Measurements from ENCODE around the gene NRIP1. TPM values are rescaled to one million over a fixed set of nuclear protein-coding genes. Genes with fewer than 3 reads are reported as not detected.

Gene NRIP1
- polyA plus RNA-seq, 3 donors: 4.3 to 28.2 (median 23.5) TPM

DNA sequence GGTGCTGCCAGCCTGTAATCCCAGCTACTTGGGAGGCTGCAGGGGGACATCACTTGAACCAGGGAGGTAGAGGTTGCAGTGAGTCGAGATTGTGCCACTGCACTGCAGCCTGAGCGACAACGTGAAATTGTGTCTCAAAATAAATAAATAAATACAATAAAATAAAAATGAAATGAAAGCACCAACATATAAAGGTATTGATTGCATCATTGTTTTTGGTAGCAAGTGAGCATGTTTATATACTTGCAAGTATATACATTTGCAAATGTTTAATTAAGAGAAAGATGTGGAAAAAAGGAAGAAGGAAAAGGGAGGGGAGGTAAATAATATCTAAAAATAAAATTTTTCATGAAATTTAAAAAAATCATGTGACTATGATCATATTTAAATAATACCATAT is 32.8 kb upstream of the NRIP1 start:
- H3K36me3 ChIP-seq (replicated peaks in 1 of 2; ENCODE audit: control insufficient read depth in 1 of 2, insufficient read depth in 2 of 2, low read length in 2 of 2): no peaks in the 10 kb centered on the region

DNA sequence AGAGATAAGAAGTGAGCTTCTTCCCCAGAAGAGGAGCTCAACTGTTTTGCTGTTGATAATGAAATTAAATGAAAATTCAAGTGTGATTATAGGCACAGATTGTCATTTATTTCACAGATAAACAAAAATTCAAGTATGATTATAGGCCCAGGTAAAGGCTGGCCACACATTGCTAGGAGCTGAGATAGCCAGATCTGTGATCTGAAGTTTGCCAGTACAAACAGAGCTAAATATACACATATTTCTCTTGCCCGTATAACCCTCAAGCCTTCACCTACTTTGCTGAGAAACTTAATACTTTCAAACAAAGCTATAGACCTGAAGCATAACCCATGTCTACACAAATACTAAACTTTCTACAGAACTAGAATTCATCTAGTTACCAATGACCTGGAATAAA is 31.3 kb upstream of the NRIP1 start:
- Mint-ChIP-seq H3K36me3 (no peaks in the 10 kb centered on the region), H3K9me3 (peaks cover 0 to 2% (median 0%) of the 10 kb centered on the region in 7 donors), H3K4me1 (no peaks in the 10 kb centered on the region), H3K27me3 (ENCODE audit: low read depth in 3 of 3) (no peaks in the 10 kb centered on the region), H3K4me3 (no peak overlapping the region), H3K27ac (no peak overlapping the region)
- Histone ChIP-seq H3K4me1 (ENCODE audit: control insufficient read depth in 1 of 2, insufficient read depth in 2 of 2, low read length in 2 of 2) (no peaks in the 10 kb centered on the region), H3K27ac (ENCODE audit: low read depth in 1 of 2, low read length in 2 of 2) (no peak overlapping the region), H4K20me1 (ENCODE audit: insufficient read depth, low read length) (no peaks in the 10 kb centered on the region), H3K9me3 (replicated peaks in 1 of 2; ENCODE audit: control insufficient read depth in 1 of 2, insufficient read depth in 1 of 2, low read length in 2 of 2) (no peaks in the 10 kb centered on the region), H3K27me3 (ENCODE audit: control insufficient read depth in 2 of 2, insufficient read depth in 2 of 2, low read length in 2 of 2) (no peaks in the 10 kb centered on the region), H3K4me2 (replicated peaks; ENCODE audit: extremely low read depth, low read length, poor library complexity, severe bottlenecking) (no peak overlapping the region), H3K79me2 (ENCODE audit: insufficient read depth, low read length) (no peaks in the 10 kb centered on the region), H3K36me3 (replicated peaks in 1 of 2; ENCODE audit: control insufficient read depth in 1 of 2, insufficient read depth in 2 of 2, low read length in 2 of 2) (no peaks in the 10 kb centered on the region), H3K9ac (ENCODE audit: insufficient read depth, low read length, poor library complexity, severe bottlenecking) (no peak overlapping the region), H3K4me3 (replicated peaks in 1 of 3; ENCODE audit: low read depth in 2 of 3, low read length in 3 of 3) (no peak overlapping the region), H2AFZ (ENCODE audit: insufficient read depth, low read depth, low read length, poor library complexity, severe bottlenecking) (no peak overlapping the region)
- DNase-seq: no peak
- TF ChIP-seq, protein P1, sequence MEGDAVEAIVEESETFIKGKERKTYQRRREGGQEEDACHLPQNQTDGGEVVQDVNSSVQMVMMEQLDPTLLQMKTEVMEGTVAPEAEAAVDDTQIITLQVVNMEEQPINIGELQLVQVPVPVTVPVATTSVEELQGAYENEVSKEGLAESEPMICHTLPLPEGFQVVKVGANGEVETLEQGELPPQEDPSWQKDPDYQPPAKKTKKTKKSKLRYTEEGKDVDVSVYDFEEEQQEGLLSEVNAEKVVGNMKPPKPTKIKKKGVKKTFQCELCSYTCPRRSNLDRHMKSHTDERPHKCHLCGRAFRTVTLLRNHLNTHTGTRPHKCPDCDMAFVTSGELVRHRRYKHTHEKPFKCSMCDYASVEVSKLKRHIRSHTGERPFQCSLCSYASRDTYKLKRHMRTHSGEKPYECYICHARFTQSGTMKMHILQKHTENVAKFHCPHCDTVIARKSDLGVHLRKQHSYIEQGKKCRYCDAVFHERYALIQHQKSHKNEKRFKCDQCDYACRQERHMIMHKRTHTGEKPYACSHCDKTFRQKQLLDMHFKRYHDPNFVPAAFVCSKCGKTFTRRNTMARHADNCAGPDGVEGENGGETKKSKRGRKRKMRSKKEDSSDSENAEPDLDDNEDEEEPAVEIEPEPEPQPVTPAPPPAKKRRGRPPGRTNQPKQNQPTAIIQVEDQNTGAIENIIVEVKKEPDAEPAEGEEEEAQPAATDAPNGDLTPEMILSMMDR (IDR thresholded peaks at IDR 0.05): no peak
- intact Hi-C loops (cut with micrococcal nuclease): no loop called here
- no CpG with 5 or more reads among the region's 1 CpG for WGBS (ENCODE audit: insufficient coverage)

More for the DNA sequence above, 32.8 kb upstream of the NRIP1 start:
- Histone ChIP-seq H3K79me2 (ENCODE audit: insufficient read depth, low read length) (no peaks in the 10 kb centered on the region), H3K9ac (ENCODE audit: insufficient read depth, low read length, poor library complexity, severe bottlenecking) (no peak overlapping the region), H3K4me2 (replicated peaks; ENCODE audit: extremely low read depth, low read length, poor library complexity, severe bottlenecking) (no peak overlapping the region), H3K27me3 (ENCODE audit: control insufficient read depth in 2 of 2, insufficient read depth in 2 of 2, low read length in 2 of 2) (no peaks in the 10 kb centered on the region), H4K20me1 (ENCODE audit: insufficient read depth, low read length) (no peaks in the 10 kb centered on the region), H3K4me1 (ENCODE audit: control insufficient read depth in 1 of 2, insufficient read depth in 2 of 2, low read length in 2 of 2) (no peaks in the 10 kb centered on the region), H3K27ac (ENCODE audit: low read depth in 1 of 2, low read length in 2 of 2) (no peak overlapping the region), H2AFZ (ENCODE audit: insufficient read depth, low read depth, low read length, poor library complexity, severe bottlenecking) (no peak overlapping the region), H3K4me3 (replicated peaks in 1 of 3; ENCODE audit: low read depth in 2 of 3, low read length in 3 of 3) (no peak overlapping the region), H3K9me3 (replicated peaks in 1 of 2; ENCODE audit: control insufficient read depth in 1 of 2, insufficient read depth in 1 of 2, low read length in 2 of 2) (no peaks in the 10 kb centered on the region)
- H3K36me3 Mint-ChIP-seq: no peaks in the 10 kb centered on the region
- H3K4me1 Mint-ChIP-seq: no peaks in the 10 kb centered on the region
- H3K27ac Mint-ChIP-seq: no peak overlapping the region
- peaks cover 0 to 3% (median 0%) of the 10 kb centered on the region in 7 donors for H3K9me3 Mint-ChIP-seq
- intact Hi-C loops (cut with micrococcal nuclease): no loop called here
- H3K27me3 Mint-ChIP-seq (ENCODE audit: low read depth in 3 of 3): no peaks in the 10 kb centered on the region
- no CpG with 5 or more reads among the region's 3 CpGs for WGBS (ENCODE audit: insufficient coverage)
- no peak overlapping the region for H3K4me3 Mint-ChIP-seq
- no peak for DNase-seq
- TF ChIP-seq, protein P1 (IDR thresholded peaks at IDR 0.05): no peak

All from CD14-positive monocyte (primary cell).